Measurements from ENCODE around the gene VAV2.
"Not testable (repeated sequence)": the region's sequence is repeated elsewhere in the genome, so short reads cannot be mapped to it uniquely, and the experiment has no call there.

The VAV2 gene

DNA sequence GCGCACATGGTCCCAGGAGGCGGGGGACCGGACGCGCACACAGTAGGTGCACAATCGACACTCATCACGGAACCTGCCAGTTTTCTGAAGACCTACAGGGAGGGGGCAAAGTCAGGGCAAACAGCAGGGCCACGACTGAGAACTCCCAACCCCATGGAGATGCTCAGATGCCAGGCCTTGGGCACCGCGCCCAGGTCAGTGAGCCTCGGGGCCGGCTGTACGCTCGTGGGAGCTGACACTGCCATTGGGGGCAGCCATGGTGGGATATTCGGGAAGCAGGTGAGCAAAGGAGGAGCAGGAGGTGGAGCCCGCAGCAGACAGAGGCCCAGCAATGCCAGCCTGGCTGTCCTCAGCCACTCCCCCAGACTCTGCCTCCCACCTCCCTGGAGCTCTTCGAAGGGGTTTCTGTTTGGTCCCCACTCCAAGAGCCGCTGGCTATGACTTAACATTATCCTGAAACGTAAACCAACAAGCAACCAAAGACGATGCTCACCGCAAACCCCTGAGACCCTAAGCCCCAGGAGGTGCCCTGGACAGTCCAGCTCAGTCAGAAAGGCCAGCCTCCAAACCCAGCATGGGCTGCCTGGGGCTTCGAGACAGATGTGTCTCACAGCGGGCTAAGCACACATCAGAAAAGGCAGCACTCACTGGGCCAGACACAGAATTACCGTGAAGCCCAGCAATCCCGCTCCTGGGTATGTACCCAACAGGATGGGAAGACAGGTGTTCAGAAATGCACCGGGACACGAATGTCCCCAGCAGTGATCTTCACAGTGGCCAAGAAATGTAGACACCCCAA, 78.4 kb downstream of the VAV2 start:
- DNase-seq: no peak

DNA sequence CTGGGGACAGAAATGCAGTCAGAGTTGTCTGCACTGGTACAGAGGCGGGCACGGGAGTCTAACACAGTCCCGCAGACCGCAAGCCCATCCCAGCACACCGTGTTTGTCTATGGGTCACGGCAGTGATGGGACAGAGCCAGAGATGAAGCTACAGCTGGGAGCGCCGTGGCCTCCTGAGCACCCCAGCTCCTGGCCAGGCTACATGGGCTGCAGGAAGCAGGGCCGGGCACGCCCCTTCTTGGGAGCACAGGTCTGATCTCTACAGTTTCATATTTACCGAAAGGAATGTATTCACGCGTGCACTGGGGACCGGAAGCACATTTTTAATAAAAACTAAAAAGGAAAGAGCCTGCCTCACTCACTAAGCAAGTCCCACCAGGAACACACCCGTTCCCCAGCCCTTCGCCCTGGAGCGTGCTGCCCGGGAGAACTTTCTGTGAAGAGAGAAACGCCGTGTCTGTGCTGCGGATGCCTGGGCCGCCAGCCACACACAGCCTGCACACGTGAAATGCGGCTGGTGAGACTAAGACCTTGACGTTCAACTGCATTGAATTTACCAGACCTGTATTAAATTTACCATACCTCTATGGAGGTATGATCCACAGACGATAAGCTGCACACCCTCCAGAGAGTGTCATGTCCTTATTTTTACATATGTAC, 81.1 kb downstream of the VAV2 start:
- DNase-seq: no peak

DNA sequence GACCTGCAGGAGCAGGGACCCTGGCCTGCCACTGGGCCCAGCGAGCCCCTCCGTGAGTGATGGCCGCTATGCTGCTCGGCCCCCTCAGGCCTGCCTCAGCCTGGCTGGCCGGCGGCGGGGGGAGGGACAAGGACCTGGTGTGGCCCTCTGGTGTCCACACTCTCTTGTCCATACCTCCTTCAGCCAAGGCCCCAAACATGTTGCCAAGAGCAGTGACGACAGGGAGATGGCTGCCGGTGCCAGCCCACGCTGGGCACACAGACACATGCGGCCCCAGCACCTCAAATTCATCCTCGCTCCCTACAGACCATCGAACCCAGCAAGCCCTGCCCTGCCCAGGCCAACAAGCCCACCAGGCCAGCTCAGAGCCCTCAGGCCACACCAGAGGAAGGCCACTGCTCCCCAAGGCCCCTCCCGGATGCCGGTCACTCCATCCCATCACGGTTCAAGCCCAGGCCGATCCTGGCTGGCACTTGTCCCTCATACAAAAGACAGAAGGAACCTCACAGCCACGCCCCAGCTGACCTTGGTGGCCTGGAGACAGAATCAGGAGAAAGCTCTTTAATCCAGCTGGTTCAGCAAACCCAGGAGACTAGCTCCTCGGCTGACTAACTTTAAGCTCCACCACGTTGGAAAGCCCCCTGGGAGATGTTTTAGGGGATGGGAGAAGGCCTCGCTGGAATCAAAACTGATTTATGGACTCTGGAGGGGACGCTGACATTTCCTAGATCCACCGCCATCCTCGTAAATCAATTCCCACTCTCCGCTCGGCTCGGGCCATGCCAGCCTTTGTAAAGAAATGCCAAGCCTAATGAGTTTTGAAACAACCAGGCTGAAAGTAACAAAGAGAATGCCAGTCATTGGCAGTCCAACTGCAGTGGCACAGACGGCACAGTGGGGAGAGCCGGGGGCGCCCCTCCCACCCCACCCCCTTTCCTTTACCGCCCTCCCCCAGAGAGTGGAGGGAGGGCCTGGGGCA, 84.9 kb downstream of the VAV2 start:
- DNase-seq: no peak

GRCh38 chr9:133906218-133906617, 85.9 kb downstream of the VAV2 start:
- no peak for DNase-seq

- no peak for DNase-seq
These were observed 86.6 kb downstream of the VAV2 start for GRCh38 chr9:133905493-133905892.

- no peak for DNase-seq
These were observed 87.6 kb downstream of the VAV2 start for GRCh38 chr9:133904346-133905090.

- no peak for DNase-seq
These were observed 90.8 kb downstream of the VAV2 start for GRCh38 chr9:133901184-133901835.

- no peak for DNase-seq
These were observed 94.4 kb downstream of the VAV2 start for GRCh38 chr9:133897675-133898074.

- DNase-seq: not testable (repeated sequence)
These were observed 96.1 kb downstream of the VAV2 start for GRCh38 chr9:133896007-133896406.

GRCh38 chr9:133895335-133895734, 96.8 kb downstream of the VAV2 start:
- DNase-seq: no peak

DNA sequence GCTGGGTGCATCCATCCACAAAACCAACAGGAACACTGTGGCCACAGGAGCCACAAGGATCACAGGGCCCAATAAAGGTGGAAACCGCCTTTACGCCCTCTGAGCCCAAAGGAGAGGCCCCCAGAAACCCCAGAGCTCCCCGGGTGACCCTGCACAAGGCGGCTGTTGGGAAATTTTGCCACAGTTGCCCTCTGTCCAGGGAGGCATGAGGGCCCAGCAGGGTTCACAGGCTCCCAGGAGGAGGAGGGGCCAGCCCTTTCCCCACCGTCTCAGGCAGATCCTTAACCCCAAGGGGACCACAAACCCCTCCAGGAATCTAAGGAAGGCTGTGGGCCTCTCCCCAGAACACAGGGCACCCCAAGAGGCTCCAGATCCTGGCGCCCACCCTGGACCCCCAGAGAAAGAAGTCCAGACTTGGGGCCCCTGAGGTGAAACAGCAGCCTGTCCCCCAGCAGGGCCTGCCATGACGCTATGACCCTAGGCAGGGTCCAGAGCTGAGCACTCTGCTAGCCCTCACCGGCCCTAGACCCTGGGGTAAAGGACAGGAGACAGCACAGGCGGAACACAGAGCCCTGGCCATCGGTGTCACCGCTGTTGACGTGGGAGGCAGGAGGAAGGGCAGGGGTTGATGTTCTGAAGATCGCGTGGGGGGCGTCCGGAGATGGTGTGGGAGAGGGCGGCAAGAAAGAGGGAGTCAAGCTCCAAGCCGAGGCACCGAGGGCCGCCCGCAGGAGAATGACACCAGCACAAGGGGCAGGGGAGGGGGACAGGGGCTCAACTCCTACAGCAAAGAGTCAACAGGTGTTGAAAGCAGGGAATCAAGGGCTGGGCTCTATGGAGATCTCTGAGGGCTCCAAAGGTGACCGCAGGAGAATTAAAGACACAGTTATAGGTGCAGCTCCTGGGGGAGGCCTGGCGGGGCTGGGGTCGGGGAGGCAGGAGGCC, 97.5 kb downstream of the VAV2 start:
- no peak for DNase-seq

DNA sequence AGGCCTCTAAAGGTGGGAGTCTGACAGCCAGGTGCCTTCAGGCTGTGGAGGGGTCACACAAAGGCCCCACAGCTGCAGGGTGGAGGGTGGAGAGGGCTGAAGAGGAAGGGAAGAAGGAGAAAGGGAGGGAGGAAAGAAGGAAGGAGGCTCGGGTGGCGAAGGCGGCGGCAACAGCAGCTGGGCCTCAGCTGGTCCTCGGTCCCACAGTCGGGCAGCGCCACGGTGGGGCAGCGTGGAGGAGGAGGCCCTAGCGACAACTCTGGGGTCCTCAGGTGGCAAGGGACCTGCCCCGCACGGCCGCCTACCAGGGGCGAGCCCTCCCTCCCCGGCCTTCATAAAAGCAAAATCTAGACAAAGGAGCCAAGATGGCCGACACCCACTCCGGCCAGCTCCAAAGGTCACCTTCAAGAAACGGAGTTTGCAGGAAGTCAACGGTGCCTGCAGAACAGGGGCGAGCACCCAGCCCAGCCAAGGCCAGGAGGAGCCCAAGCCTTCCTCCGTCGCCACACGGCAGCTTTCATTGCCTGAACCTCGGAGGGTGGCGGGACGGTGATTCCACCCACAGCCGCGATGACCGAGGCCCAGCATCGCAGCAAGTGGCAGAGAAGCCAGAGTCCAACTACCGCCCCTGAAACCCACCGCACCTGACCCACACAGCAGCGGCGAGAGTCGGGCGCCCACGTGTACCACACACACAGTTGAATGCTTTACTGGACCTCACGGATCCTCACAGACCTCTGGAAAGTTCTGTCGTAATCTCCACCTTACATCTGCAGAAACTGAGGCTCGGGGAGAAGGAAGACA, 98.7 kb downstream of the VAV2 start:
- DNase-seq: no peak

DNA sequence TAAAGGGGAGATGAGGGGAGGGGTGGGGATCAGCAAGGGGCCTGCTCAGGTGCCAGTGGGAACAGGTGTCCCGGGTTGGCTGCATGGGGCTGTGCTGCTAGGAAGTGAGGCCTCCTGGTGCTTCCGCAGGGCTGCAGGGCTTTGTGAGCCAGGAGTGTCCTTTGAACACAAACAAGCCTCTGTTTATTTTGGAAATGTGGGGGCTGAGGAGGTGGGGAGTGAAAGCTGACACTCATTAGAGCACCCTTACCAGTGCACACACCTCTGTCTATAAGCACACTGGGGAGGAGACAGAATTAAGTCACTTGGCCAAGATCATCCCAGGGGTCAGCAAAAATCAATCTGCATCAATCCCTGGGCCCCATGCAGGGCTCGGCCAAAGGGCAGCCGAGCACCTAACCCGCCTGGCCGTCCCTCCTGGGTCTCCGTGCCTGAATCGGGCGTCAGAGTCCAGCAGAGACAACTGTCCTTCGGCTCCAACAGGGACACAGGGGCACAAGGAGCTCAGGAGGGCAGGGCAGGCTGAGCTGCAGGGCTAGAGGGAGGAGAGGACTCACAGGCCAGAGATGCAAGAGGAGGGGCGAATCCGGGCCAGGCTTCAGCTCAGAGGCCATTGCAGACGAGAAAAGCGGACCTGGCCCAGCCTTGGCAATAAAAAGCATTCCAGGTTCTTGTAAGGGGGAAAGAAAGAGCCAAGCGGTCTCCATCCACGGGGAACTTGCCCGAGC, 99.8 kb downstream of the VAV2 start:
- DNase-seq: no peak

- DNase-seq: no peak
These were observed 100.4 kb downstream of the VAV2 start for GRCh38 chr9:133891741-133892140.

DNA sequence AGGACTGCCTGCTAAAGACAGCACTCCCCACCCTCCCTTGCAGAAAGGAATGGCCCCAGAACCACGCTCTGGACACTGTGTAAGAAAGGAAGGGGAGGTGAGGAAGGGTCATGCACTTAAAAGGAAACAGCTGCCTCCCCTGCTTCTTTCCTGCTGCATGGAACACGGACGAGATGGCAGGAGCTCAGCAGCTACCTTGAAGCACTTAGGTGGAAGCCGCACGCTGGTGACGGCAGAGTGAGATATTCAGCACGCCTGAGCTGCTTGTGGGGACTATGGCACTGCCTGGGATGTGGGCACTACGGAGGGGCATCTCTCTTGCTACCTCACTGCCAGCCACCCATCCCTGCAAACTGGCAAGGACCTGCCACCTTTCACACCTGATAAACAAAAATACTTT, 101.5 kb downstream of the VAV2 start:
- no peak for DNase-seq

- no peak for DNase-seq
These were observed 102.4 kb downstream of the VAV2 start for GRCh38 chr9:133889584-133890301.

GRCh38 chr9:133888809-133889491, 103.2 kb downstream of the VAV2 start:
- no peak for DNase-seq

Data from CD4-positive, alpha-beta T cell treated with Interferon gamma for 1 hour (primary cell).